Ramos (cell line): ENCODE results near the gene CDC42SE2.

Source experiments
- in situ Hi-C: fragments of 300-500 bp; cut with MboI; formaldehyde crosslinking; loops from one replicate; pipeline ENCODE4 v1.14.3; 2022; ENCODE audit warnings: low sequenced_read_pairs; ENCODE audit not compliant: unreplicated experiment

The CDC42SE2 gene

GRCh38 chr5:131382407-131383395, 118.8 kb downstream of the CDC42SE2 start:
- in situ Hi-C loops: loop anchor here (10.0 to 25.0 kb wide), 2 partner anchors 218 to 1270 kb away; partner anchors contain the start of gene HINT1

- in situ Hi-C loops: loop anchor here (10.0 to 25.0 kb wide), 2 partner anchors 219 to 1272 kb away; partner anchors contain the start of gene HINT1
Observed at GRCh38 chr5:131384173-131384572, 120.3 kb downstream of the CDC42SE2 start.

GRCh38 chr5:131384616-131385214, 120.9 kb downstream of the CDC42SE2 start:
- in situ Hi-C loops: loop anchor here (10.0 to 25.0 kb wide), 2 partner anchors 220 to 1272 kb away; partner anchors contain the start of gene HINT1

- in situ Hi-C loops: loop anchor here (10.0 to 25.0 kb wide), 2 partner anchors 221 to 1274 kb away; partner anchors contain the start of gene HINT1
Observed at GRCh38 chr5:131386124-131386523, 122.3 kb downstream of the CDC42SE2 start.

- in situ Hi-C loops: loop anchor here (10.0 to 25.0 kb wide), 2 partner anchors 222 to 1274 kb away; partner anchors contain the start of gene HINT1
Observed at GRCh38 chr5:131386779-131387178, 122.9 kb downstream of the CDC42SE2 start.

GRCh38 chr5:131387255-131387654, 123.4 kb downstream of the CDC42SE2 start:
- in situ Hi-C loops: loop anchor here (10.0 to 25.0 kb wide), 2 partner anchors 222 to 1275 kb away; partner anchors contain the start of gene HINT1

- in situ Hi-C loops: loop anchor here (10.0 to 25.0 kb wide), 2 partner anchors 224 to 1277 kb away; partner anchors contain the start of gene HINT1
Observed at GRCh38 chr5:131389096-131389868, 125.4 kb downstream of the CDC42SE2 start.

GRCh38 chr5:131389869-131390265, 126.0 kb downstream of the CDC42SE2 start:
- in situ Hi-C loops: loop anchor here (10.0 to 25.0 kb wide), 2 partner anchors 225 to 1278 kb away; partner anchors contain the start of gene HINT1

GRCh38 chr5:131392466-131393095, 128.7 kb downstream of the CDC42SE2 start:
- in situ Hi-C loops: loop anchor here (25.0 kb wide), 1 partner anchor 1280 kb away; no protein-coding TSS in a partner anchor

- in situ Hi-C loops: loop anchor here (25.0 kb wide), 1 partner anchor 1281 kb away; no protein-coding TSS in a partner anchor
Observed at GRCh38 chr5:131393498-131393968, 129.7 kb downstream of the CDC42SE2 start.

GRCh38 chr5:131394128-131394527, 130.3 kb downstream of the CDC42SE2 start:
- in situ Hi-C loops: loop anchor here (25.0 kb wide), 1 partner anchor 1282 kb away; no protein-coding TSS in a partner anchor

GRCh38 chr5:131396015-131396414, 132.2 kb downstream of the CDC42SE2 start:
- in situ Hi-C loops: loop anchor here (25.0 kb wide), 1 partner anchor 1284 kb away; no protein-coding TSS in a partner anchor

GRCh38 chr5:131396630-131397273, 132.9 kb downstream of the CDC42SE2 start:
- in situ Hi-C loops: loop anchor here (25.0 kb wide), 1 partner anchor 1284 kb away; no protein-coding TSS in a partner anchor

- in situ Hi-C loops: loop anchor here (25.0 kb wide), 1 partner anchor 1287 kb away; no protein-coding TSS in a partner anchor
Observed at GRCh38 chr5:131399007-131399406, 135.2 kb downstream of the CDC42SE2 start.

- in situ Hi-C loops: loop anchor here (25.0 kb wide), 1 partner anchor 513 kb away; no protein-coding TSS in a partner anchor
Observed at GRCh38 chr5:131400585-131400984, 136.7 kb downstream of the CDC42SE2 start.

- in situ Hi-C loops: loop anchor here (25.0 kb wide), 1 partner anchor 518 kb away; no protein-coding TSS in a partner anchor
Observed at GRCh38 chr5:131405674-131406073, 141.8 kb downstream of the CDC42SE2 start.

- in situ Hi-C loops: loop anchor here (25.0 kb wide), 1 partner anchor 519 kb away; no protein-coding TSS in a partner anchor
Observed at GRCh38 chr5:131406076-131406475, 142.2 kb downstream of the CDC42SE2 start.
